Measurements from ENCODE around the gene POLR2B. TPM values are rescaled to one million over a fixed set of nuclear protein-coding genes. Genes with fewer than 3 reads are reported as not detected.

Gene POLR2B
- total and polyA plus RNA-seq, 12 donors, result 20.5 to 91.2 (median 78.4) TPM

- DNase-seq (no peak), ATAC-seq (peak in 5 of 8 donors; percentile 6 to 67 (median 52))
- Histone ChIP-seq H3K9me3 (no peaks in the 10 kb centered on the region), H3K27ac (peak overlapping the region; percentile 21 to 100 (median 72)), H3K27me3 (no peaks in the 10 kb centered on the region), H3K4me1 (peaks cover 14 to 100% (median 95%) of the 10 kb centered on the region in 9 donors), H3K36me3 (peaks cover 0 to 23% (median 0%) of the 10 kb centered on the region in 9 donors), H3K4me3 (peak overlapping the region in 3 of 10 donors; percentile 5 to 16 (median 11))
- 28 to 32% methylated on average over 10 of the region's 10 CpGs for WGBS, 2 donors
- TF ChIP-seq CTCF (IDR thresholded peaks at IDR 0.05), result no peak
- intact Hi-C loops (cut with DNase I), result loop anchor here in 1 of 10 donors (2.0 kb wide), 1 partner anchor 32 kb away; the partner anchor contains the start of gene IGFBP7
These were observed 100.2 kb downstream of the POLR2B start for GRCh38 chr4:57078685-57079521.

Other genes starting within 250 kb of the POLR2B start
- gene SPINK2, start 157.2 kb upstream of the POLR2B start, total RNA-seq, result under 1 TPM in 2 of 10 donors, not detected in 8; 0.64 to 0.74 TPM
- gene SPINK2, start 157.2 kb upstream of the POLR2B start, polyA plus RNA-seq, result not detected
- 10 to 100 TPM; 22.4 to 36.8 (median 28.6) TPM for gene REST, start 71.0 kb upstream of the POLR2B start, total RNA-seq
- 1 to 10 TPM; 3.3 to 4.8 TPM for gene REST, start 71.0 kb upstream of the POLR2B start, polyA plus RNA-seq
- gene NOA1, start 1.3 kb upstream of the POLR2B start, total RNA-seq, result 10 to 100 TPM; 11.0 to 14.7 (median 12.6) TPM
- gene NOA1, start 1.3 kb upstream of the POLR2B start, polyA plus RNA-seq, result 10 to 100 TPM in 1 of 2 donors, 1 to 10 TPM in 1; 3.6 to 10.1 TPM
- 100 to 1,000 TPM; 498 to 826 (median 608) TPM for gene IGFBP7, start 131.5 kb downstream of the POLR2B start, total RNA-seq
- 1,000 to 10,000 TPM in 1 of 2 donors, 100 to 1,000 TPM in 1; 876 to 1,251 TPM for gene IGFBP7, start 131.5 kb downstream of the POLR2B start, polyA plus RNA-seq

Measured in heart right ventricle (tissue), 16 donors.